ENCODE measurements around the gene HMG20B. TPM values are rescaled to one million over a fixed set of nuclear protein-coding genes. Genes with fewer than 3 reads are reported as not detected.

The HMG20B gene
- total and polyA plus RNA-seq, 2 of the 8 experiments (the other 6 are each of a cell fraction or from before 2014, with no cell fraction given): 42.9 to 74.2 TPM

- Histone ChIP-seq H3K36me3 (ENCODE audit: control insufficient read depth in 2 of 4, insufficient read depth in 4 of 4, low read length in 3 of 4) (no peaks in the 10 kb centered on the region), H2BK15ac (ENCODE audit: low read length) (no peak overlapping the region), H2AK5ac (ENCODE audit: low read depth, low read length) (no peak overlapping the region), H3K4me3 (ENCODE audit: extremely low read depth in 1 of 4, insufficient read depth in 2 of 4, low read depth in 3 of 4, low read length in 4 of 4) (peak overlapping the region; percentile 14 to 97 (median 18); a peak in 7 of 8 replicates), H3K56ac (replicated peaks; ENCODE audit: insufficient read length, low read depth, low read length) (no peak overlapping the region), H2BK12ac (ENCODE audit: low read depth, low read length) (no peak overlapping the region), H3K4ac (replicated peaks; ENCODE audit: insufficient read length, low read depth, low read length) (no peak overlapping the region), H2BK120ac (replicated peaks; ENCODE audit: low read depth, low read length) (no peak overlapping the region), H2BK5ac (ENCODE audit: low read depth, low read length) (no peak overlapping the region), H3K4me1 (replicated peaks in 1 of 4; ENCODE audit: control insufficient read depth in 3 of 4, insufficient read depth in 4 of 4, low read length in 3 of 4) (peaks cover 3 to 13% (median 12%) of the 10 kb centered on the region in 4 experiments; a peak in 6 of 7 replicates), H3K27ac (ENCODE audit: low read depth, low read length) (no peak overlapping the region), H4K5ac (ENCODE audit: insufficient read length, low read depth, low read length) (no peak overlapping the region), H3K4me2 (ENCODE audit: insufficient read depth in 1 of 2, low read depth in 2 of 2, low read length in 2 of 2) (peak overlapping the region; percentile 43 to 69), H3K23me2 (ENCODE audit: low read depth, low read length) (peaks cover 17% of the 10 kb centered on the region; the same call in 1 of the 2 replicates), H4K91ac (replicated peaks; ENCODE audit: insufficient read length, low read length) (no peak overlapping the region), H2BK20ac (ENCODE audit: low read length) (no peak overlapping the region), H3K18ac (ENCODE audit: extremely low read depth, low read length) (no peak overlapping the region; the same call in 1 of the 2 replicates), H4K20me1 (replicated peaks in 1 of 2; ENCODE audit: control insufficient read depth in 1 of 2, insufficient read depth in 2 of 2, low read length in 2 of 2) (peaks cover 3 to 8% of the 10 kb centered on the region in 2 experiments), H3K14ac (ENCODE audit: insufficient read length) (no peak overlapping the region), H3K9me3 (ENCODE audit: insufficient read depth in 2 of 2, low read depth in 1 of 2, low read length in 1 of 2) (no peaks in the 10 kb centered on the region), H4K8ac (ENCODE audit: extremely low read depth, insufficient read depth, low read length) (no peak overlapping the region; the same call in 1 of the 2 replicates), H3K23ac (ENCODE audit: insufficient read length) (no peak overlapping the region), H3K79me2 (ENCODE audit: control insufficient read depth in 1 of 2, insufficient read depth in 2 of 2, low read length in 2 of 2) (no peaks in the 10 kb centered on the region), H3K9ac (replicated peaks in 1 of 4; ENCODE audit: extremely low read depth in 1 of 4, low read depth in 3 of 4, low read length in 3 of 4) (no peak overlapping the region), H3K79me1 (ENCODE audit: low read depth, low read length) (no peaks in the 10 kb centered on the region), H3K27me3 (replicated peaks in 1 of 4; ENCODE audit: control insufficient read depth in 3 of 4, extremely low read depth in 1 of 4, insufficient read depth in 3 of 4, low read length in 3 of 4) (no peaks in the 10 kb centered on the region), H2AFZ (ENCODE audit: low read length) (no peak overlapping the region)
- 13% methylated on average over 32 of the region's 48 CpGs; no CpG with 5 or more reads in 1 of the 2 experiments for WGBS, 2 experiments (ENCODE audit: extremely low coverage in 1 of 2, insufficient coverage in 1 of 2, insufficient read length in 1 of 2, insufficient replicate concordance in 2 of 2, low coverage in 1 of 2, low lambda C conversion rate in 2 of 2, missing lambda C conversion rate in 1 of 2)
- CTCF ChIA-PET (ENCODE audit: partially characterized antibody): interaction anchor here (0.6 to 0.9 kb wide), 3 partner anchors 47 to 397 kb away, joined by 3 read pairs; no protein-coding TSS in a partner anchor
- POLR2A ChIA-PET (ENCODE audit: partially characterized antibody): interaction anchor here (0.6 kb wide), 1 partner anchor 82 kb away, joined by 3 read pairs; no protein-coding TSS in a partner anchor
- FAIRE-seq (peak; percentile 13), DNase-seq (ENCODE audit: low read depth in 1 of 2, low spot score in 2 of 2) (peak; percentile 97 to 100)
- 0 out of 4 replicates have a peak, but pooled peaks of 1 of the 2 experiments have one; percentile 30 for TF ChIP-seq SIN3A (conservative IDR thresholded peaks at IDR 0.05 in 1 of 2, IDR thresholded peaks at IDR 0.05 in 1 of 2; ENCODE audit: low read depth in 1 of 2, low read length in 2 of 2)
- TF ChIP-seq GABPA (IDR thresholded peaks at IDR 0.05; ENCODE audit: borderline replicate concordance, insufficient read depth, low read length): no peak
- TF ChIP-seq SP4 (IDR thresholded peaks at IDR 0.05; ENCODE audit: low read length): peak; percentile 67; the same call in 1 of the 2 replicates
- TF ChIP-seq POLR2A (IDR thresholded peaks at IDR 0.05; ENCODE audit: control extremely low read depth in 1 of 2, low read depth in 2 of 2, low read length in 2 of 2): no peak
- no peak for TF ChIP-seq RNF2 (IDR thresholded peaks at IDR 0.05; ENCODE audit: borderline replicate concordance, low read depth, low read length, missing control alignments, poor library complexity, severe bottlenecking)
- no peak for TF ChIP-seq ATF2 (IDR thresholded peaks at IDR 0.05; ENCODE audit: low read length)
- TF ChIP-seq SP1 (IDR thresholded peaks at IDR 0.05; ENCODE audit: low read depth, low read length): peak; percentile 67; the same call in 1 of the 2 replicates
- TF ChIP-seq CTBP2 (IDR thresholded peaks at IDR 0.05; ENCODE audit: borderline replicate concordance, insufficient read depth, insufficient read length, low read length): no peak
- peak; percentile 81 for TF ChIP-seq CREB1 (IDR thresholded peaks at IDR 0.05)
- no peak for TF ChIP-seq ZNF274 (IDR thresholded peaks at IDR 0.05; ENCODE audit: borderline replicate concordance, extremely low read depth, low read length)
These were observed 451 bp upstream of the HMG20B start for GRCh38 chr19:3572132-3572854.
